ENCODE results near the gene ELMO3. TPM values are rescaled to one million over a fixed set of nuclear protein-coding genes. Genes with fewer than 3 reads are reported as not detected.

ELMO3 gene
- total RNA-seq, 1 donor from 2014 or later, result 5.5 TPM

DNA sequence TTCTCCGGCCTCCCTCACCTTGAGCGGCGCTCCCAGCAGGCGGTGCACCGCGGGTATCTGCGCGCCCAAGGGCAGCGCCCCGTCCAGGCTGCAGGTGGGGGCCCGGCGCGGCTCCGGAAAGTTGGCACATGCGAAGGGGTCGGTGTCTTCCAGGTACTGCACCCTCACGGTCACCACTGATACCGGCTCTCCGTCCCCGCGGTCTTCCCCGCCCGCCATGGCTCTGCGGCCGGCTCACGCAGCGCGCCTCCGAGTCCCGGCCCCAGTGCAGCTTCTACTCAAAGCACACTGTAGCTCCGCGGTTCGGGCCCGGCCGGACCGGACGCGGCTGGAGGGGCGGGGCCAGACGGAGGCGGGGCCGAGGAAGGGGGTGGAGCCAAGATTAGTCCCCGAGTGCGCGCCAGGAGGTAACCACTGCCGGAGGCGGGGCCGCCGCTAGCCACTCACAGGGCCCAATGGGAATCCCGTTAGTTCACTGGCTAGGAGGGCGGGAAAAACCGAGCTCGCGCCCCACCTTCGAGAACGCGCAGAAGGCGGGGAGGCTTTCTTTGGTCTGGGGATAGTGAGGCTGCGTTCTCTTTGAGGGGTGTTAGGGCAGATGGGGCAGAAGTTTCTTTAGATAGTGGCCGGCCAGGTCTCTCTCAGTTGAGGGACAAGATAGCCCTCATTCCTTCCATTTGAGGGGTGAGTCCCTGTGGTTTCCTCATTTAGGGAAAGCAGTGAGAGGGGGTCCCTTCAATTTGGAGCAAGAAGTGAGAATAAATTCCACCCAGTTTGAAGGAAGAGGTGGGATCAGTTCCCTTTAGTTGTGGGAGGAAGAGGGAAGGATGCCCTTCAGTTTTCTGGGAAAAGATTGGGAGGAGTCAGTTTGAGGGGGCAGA lies 48.5 kb downstream of the ELMO3 start, which contains the start of gene FHOD1:
Gene FHOD1, minus strand, starts transcription at position 290 of the 881 bp plus-strand sequence. Its CDS starts 71 bp downstream, at position 219.
- H3K4me1 Mint-ChIP-seq (ENCODE audit: low read depth), result peaks cover 18% of the 10 kb centered on the region
- DNase-seq (ENCODE audit: low spot score, unreplicated experiment), result peak; percentile 92
- no peaks in the 10 kb centered on the region for H3K36me3 Mint-ChIP-seq (ENCODE audit: insufficient read depth)
- H3K27ac Mint-ChIP-seq, result peak within 1 kb of the TSS; percentile 96
- no peaks in the 10 kb centered on the region for H3K9me3 Mint-ChIP-seq (ENCODE audit: low read depth)
- peak within 1 kb of the TSS; percentile 85 for H3K4me3 Mint-ChIP-seq (ENCODE audit: low read depth)
- TF ChIP-seq, protein P1, sequence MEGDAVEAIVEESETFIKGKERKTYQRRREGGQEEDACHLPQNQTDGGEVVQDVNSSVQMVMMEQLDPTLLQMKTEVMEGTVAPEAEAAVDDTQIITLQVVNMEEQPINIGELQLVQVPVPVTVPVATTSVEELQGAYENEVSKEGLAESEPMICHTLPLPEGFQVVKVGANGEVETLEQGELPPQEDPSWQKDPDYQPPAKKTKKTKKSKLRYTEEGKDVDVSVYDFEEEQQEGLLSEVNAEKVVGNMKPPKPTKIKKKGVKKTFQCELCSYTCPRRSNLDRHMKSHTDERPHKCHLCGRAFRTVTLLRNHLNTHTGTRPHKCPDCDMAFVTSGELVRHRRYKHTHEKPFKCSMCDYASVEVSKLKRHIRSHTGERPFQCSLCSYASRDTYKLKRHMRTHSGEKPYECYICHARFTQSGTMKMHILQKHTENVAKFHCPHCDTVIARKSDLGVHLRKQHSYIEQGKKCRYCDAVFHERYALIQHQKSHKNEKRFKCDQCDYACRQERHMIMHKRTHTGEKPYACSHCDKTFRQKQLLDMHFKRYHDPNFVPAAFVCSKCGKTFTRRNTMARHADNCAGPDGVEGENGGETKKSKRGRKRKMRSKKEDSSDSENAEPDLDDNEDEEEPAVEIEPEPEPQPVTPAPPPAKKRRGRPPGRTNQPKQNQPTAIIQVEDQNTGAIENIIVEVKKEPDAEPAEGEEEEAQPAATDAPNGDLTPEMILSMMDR (IDR thresholded peaks at IDR 0.05; ENCODE audit: unreplicated experiment), result no peak
- peaks cover 36% of the 10 kb centered on the region for H3K27me3 Mint-ChIP-seq

DNA sequence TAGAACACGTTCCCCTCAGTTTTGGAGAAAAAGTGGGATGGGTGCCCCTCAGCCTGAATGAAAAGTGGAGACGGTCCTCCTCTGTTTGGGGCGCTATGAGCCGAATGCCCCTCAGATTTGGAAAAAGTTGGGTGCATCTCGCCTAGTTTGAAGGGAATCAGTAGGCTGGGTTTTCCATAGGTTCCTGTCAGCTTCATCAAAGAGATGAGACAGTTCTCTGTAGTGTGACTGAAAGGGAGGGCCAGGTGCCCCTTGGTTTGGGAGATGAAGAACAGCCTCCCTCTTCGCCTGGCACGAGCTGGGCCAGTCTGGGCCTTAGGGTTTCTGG lies 49.1 kb downstream of the ELMO3 start:
- no peaks in the 10 kb centered on the region for H3K9me3 Mint-ChIP-seq (ENCODE audit: low read depth)
- H3K36me3 Mint-ChIP-seq (ENCODE audit: insufficient read depth), result no peaks in the 10 kb centered on the region
- H3K4me1 Mint-ChIP-seq (ENCODE audit: low read depth), result peaks cover 18% of the 10 kb centered on the region
- DNase-seq (ENCODE audit: low spot score, unreplicated experiment), result no peak
- H3K27me3 Mint-ChIP-seq, result peaks cover 41% of the 10 kb centered on the region
- peak overlapping the region; percentile 72 for H3K27ac Mint-ChIP-seq
- peak overlapping the region; percentile 85 for H3K4me3 Mint-ChIP-seq (ENCODE audit: low read depth)
- TF ChIP-seq, protein P1 (IDR thresholded peaks at IDR 0.05; ENCODE audit: unreplicated experiment), result no peak

- peak within 1 kb of the TSS; percentile 72 for H3K27ac Mint-ChIP-seq
- no peak for DNase-seq (ENCODE audit: low spot score, unreplicated experiment)
- no peaks in the 10 kb centered on the region for H3K9me3 Mint-ChIP-seq (ENCODE audit: low read depth)
- peak within 1 kb of the TSS; percentile 85 for H3K4me3 Mint-ChIP-seq (ENCODE audit: low read depth)
- TF ChIP-seq, protein P1 (IDR thresholded peaks at IDR 0.05; ENCODE audit: unreplicated experiment), result peak; percentile 29
- H3K4me1 Mint-ChIP-seq (ENCODE audit: low read depth), result peaks cover 18% of the 10 kb centered on the region
- no peaks in the 10 kb centered on the region for H3K36me3 Mint-ChIP-seq (ENCODE audit: insufficient read depth)
- peaks cover 41% of the 10 kb centered on the region for H3K27me3 Mint-ChIP-seq
Measured at GRCh38 chr16:67248401-67249177, 49.7 kb downstream of the ELMO3 start, which contains the start of gene SLC9A5. SLC9A5 (plus strand) TSS chr16:67248979; CDS start chr16:67249015, 36 bp downstream.

DNA sequence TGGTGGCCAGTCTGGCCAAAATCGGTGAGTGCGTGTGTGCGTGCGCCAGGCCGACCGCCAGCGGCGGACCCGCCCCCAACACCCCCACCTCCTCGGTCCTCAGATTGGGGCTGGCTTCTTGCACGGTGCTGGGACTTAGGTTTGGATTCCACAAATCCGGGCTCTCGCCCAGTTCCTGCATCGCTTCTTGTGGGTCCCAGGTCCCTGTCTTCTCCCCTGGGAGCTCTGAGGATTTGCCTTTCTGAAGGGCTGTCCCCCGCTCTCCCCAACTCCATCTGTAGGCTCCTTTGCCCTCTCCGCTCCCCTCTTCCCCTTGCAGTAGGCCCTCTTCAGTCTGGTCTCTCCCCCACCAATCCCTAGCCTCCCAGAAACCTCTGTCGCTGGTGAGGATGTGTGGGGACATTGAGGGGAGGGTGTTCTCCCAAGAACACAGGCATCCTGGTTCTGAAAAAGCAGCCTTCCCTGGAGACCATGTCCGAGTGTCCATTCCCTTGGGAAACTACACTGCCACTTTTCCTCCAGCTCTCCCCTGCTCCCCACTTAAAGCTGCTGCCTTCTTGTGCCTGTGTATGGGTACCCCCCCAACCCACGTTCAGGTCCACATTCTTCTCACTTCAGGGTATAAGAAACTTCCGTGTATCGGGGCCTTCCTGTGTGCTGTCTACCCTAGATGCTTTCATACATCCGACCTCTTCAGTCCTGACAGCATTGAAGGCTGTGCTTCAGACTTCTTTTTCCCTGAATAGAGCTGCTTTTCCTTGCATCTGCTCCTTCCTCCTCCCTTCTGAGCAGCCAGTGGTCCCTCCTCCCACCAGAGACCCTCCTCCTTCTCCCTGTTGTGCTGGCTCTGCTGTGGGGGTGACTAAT lies 50.5 kb downstream of the ELMO3 start:
- peaks cover 41% of the 10 kb centered on the region for H3K27me3 Mint-ChIP-seq
- TF ChIP-seq, protein P1 (IDR thresholded peaks at IDR 0.05; ENCODE audit: unreplicated experiment), result no peak
- H3K4me1 Mint-ChIP-seq (ENCODE audit: low read depth), result peaks cover 18% of the 10 kb centered on the region
- H3K9me3 Mint-ChIP-seq (ENCODE audit: low read depth), result no peaks in the 10 kb centered on the region
- H3K4me3 Mint-ChIP-seq (ENCODE audit: low read depth), result peak overlapping the region; percentile 72
- no peak for DNase-seq (ENCODE audit: low spot score, unreplicated experiment)
- no peaks in the 10 kb centered on the region for H3K36me3 Mint-ChIP-seq (ENCODE audit: insufficient read depth)
- H3K27ac Mint-ChIP-seq, result no peak overlapping the region

- Mint-ChIP-seq H3K9me3 (ENCODE audit: low read depth) (no peaks in the 10 kb centered on the region), H3K4me1 (ENCODE audit: low read depth) (peaks cover 18% of the 10 kb centered on the region), H3K4me3 (ENCODE audit: low read depth) (no peak overlapping the region), H3K36me3 (ENCODE audit: insufficient read depth) (no peaks in the 10 kb centered on the region), H3K27ac (no peak overlapping the region), H3K27me3 (peaks cover 41% of the 10 kb centered on the region)
- TF ChIP-seq, protein P1 (IDR thresholded peaks at IDR 0.05; ENCODE audit: unreplicated experiment), result no peak
- DNase-seq (ENCODE audit: low spot score, unreplicated experiment), result no peak
Measured at GRCh38 chr16:67250045-67250327, 51.1 kb downstream of the ELMO3 start.

Measured in progenitor cell of endocrine pancreas (in vitro differentiated cells).